Urinary bladder (tissue), 4 donors: ENCODE measurements around the gene SLC23A2. TPM values are rescaled to one million over a fixed set of nuclear protein-coding genes. Genes with fewer than 3 reads are reported as not detected.
"Not testable (repeated sequence)": the region's sequence is repeated elsewhere in the genome, so short reads cannot be mapped to it uniquely, and the experiment has no call there.

ENCODE experiments used
- DNase-seq: peaks from one replicate; pipeline ENCODE4 v3.0.0-alpha.2; 2015; ENCODE audit errors: extremely low spot score
- H3K27ac ChIP-seq: one replicate; pipeline ENCODE4 v1.5.1; 2013; ENCODE audit warnings: low read depth, mild to moderate bottlenecking, moderate library complexity
- H3K36me3 ChIP-seq: one replicate; pipeline ENCODE4 v1.6.1; 2013; ENCODE audit warnings: mild to moderate bottlenecking, moderate library complexity; ENCODE audit not compliant: insufficient read depth
- H3K4me1 ChIP-seq: one replicate; pipeline ENCODE4 v1.6.1; 2013; ENCODE audit warnings: mild to moderate bottlenecking, moderate library complexity; ENCODE audit not compliant: insufficient read depth
- H3K4me3 ChIP-seq: one replicate; pipeline ENCODE4 v1.5.1; 2013; ENCODE audit warnings: low read depth, low read length
- WGBS: extraction: QIAGEN DNeasy Blood & Tissue Kit; methylation state at CpG from one replicate; pipeline ENCODE4 v1.1.7; 2013; 5-methylcytosine and 5-hydroxymethylcytosine counted together
- polyA plus RNA-seq: library from polyadenylated mRNA; stranded (reverse); fragments of 200-250 nt; gene quantifications from one replicate; pipeline ENCODE4 v1.2.3, GENCODE V29; 2013
- total RNA-seq: library from RNA; depleted of rRNA; stranded (reverse); fragments of >200 nt; gene quantifications from one replicate; pipeline ENCODE4 v1.2.3, GENCODE V29; 2014
- donor health status: healthy with polysubstance abuse.
- donor health status: healthy.

SLC23A2 gene
- 22.7 TPM for total RNA-seq
- 17.5 TPM for polyA plus RNA-seq

DNA sequence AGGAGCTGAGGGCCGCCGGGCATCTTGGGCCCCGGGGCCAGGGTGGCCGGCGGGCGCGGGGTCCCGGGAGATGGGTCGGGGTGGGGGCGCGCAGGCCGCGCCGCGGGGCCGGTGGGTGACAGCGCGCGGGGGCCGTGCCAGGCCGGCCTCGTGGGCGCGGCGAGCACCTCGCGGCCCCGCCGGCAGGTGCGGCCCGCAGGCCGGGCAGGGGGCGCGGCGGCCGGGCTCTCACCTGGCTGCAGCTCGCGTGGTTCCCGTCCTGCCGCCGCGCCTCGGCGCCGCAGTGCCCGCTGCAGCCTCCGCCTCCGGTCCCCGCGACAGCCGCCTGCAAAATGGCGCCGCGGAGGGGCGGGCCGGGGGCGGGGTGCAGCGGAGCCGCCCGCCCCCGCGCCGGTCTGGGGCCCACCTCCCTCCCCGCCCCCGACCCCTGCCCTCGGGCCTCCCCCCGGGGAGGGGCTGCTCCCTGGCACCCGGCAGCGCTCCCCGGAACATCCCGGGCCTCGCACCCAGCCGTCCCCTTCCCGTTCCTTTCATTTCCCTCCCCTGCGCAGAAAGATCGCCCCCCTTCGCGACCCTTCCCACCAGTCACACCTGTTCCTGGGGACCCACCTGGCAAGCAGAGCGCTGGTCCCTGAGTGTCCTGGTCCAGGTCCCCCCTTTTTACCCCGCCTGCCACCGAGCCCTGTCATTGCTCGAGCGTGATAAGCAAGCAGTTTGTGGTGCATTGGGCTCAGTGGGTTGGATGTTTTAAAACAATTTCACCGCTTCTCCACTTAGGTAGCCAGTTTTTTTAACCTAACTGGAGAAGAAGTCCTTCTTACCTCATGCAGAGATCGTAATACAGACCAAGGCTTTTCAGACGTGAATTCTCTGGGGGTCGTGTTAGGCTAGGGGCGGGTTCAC lies at the start of gene SLC23A2:
Gene SLC23A2 (minus strand): TSS at position 337 of the 903 bp plus-strand sequence. CDS start 68,948 bp downstream, outside the sequence.
- Histone ChIP-seq H3K36me3 (no peaks in the 10 kb centered on the region), H3K4me1 (peaks cover 4% of the 10 kb centered on the region), H3K4me3 (peak within 1 kb of the TSS; percentile 99), H3K27ac (peak within 1 kb of the TSS; percentile 70)
- WGBS = 2% methylated on average over 86 of the region's 88 CpGs
- no peak for DNase-seq

DNA sequence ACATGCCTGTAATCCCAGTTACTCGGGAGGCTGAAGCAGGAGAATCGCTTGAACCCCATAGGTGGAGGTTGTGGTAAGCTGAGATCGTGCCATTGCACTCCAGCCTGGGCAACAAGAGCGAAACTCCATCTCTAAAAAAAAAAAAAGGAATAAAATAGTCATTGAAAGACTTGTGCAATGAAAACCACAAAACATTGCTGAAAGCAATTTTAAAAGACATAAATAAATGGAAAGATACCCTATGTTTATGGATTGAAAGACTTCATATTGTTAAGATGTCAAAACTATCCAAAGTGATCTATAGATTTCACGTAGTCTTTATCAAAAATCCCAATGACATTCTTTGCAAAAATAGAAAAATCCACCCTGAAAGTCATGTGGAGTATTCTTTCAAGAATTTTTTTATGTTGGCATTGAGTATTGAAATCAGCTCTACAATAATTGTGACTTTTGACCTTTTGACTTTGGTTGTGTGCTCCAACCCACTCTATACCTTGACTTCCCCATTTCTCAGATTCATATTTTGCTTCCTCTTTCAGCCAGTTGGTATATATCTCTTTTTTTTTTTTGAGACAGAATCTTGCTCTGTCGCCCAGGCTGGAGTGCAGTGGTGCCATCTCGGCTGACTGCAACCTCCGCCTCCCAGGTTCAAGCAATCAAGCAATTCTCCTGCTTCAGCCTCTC lies 45.5 kb upstream of the SLC23A2 start:
- Histone ChIP-seq H3K4me3 (no peak overlapping the region), H3K27ac (no peak overlapping the region), H3K36me3 (no peaks in the 10 kb centered on the region), H3K4me1 (no peaks in the 10 kb centered on the region)
- WGBS = 85% methylated on average over 8 of the region's 8 CpGs
- DNase-seq = no peak

DNA sequence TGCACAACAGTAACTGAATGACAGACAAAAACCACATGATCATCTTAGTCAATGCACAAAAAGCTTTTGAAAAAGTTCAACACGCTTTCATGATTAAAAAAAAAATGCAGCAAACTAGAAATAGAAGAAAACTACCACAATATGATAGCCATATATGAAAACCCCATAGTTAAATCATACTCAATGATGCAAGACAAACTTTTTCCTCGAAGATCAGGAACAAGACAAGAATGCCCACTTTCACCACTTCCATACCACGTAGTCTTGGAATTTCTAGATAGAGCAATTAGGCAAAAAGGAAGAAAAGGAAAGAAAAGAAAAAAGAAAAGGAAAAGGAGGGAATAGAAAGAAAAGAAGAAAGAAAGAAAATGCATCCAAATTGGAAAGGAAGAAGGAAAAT lies 44.6 kb upstream of the SLC23A2 start:
- 81% methylated on average over 3 of the region's 3 CpGs for WGBS
- H3K36me3 ChIP-seq = no peaks in the 10 kb centered on the region
- H3K27ac ChIP-seq = no peak overlapping the region
- no peak overlapping the region for H3K4me3 ChIP-seq
- no peak for DNase-seq
- H3K4me1 ChIP-seq = peaks cover 2% of the 10 kb centered on the region

DNA sequence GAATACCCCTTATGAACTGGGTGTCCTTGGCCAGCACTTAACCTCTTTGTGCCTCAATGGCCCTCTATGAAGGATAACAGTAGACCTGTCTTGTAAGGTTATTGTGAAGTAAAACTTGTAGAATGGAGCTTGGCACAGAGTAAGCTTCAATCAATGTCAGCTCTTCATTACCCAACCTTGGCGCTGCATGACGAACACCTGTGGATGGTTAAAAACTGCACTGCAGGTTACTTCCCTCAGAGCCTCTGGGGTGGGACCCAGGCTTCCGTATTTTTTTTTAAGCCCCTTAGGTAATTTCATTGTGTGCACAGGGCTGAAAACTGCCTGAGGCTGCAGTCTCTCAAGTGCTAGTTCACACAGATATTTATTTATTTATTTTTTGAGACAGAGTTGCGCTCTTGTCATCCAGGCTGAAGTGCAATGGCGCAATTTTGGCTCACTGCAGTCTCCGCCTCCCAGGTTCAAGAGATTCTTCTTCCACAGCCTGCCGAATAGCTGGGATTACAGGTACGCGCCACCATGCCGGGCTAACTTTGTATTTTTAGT lies 42.8 kb upstream of the SLC23A2 start:
- H3K4me3 ChIP-seq = no peak overlapping the region
- peaks cover 2% of the 10 kb centered on the region for H3K4me1 ChIP-seq
- no peaks in the 10 kb centered on the region for H3K36me3 ChIP-seq
- DNase-seq = no peak
- 95% methylated on average over 10 of the region's 10 CpGs for WGBS
- no peak overlapping the region for H3K27ac ChIP-seq

DNA sequence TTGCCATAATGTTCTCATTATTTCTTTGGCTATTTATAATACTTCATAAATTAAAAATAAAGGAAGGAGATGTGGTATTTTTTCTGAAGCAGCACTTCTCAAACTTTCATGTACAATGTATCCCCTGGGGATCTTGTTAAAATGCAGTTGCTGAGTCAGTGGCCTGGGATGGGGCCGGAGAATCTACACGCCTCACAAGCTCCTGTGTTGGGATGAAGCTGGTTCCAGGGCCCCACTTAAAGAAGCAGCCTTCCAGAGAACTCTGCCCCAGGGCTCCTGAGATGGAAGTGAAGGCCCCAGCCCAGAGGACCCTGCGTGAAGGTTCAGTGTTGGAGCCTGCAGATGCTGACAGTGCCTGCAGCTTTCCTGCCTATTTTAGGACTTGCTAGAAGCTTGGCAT lies 40.1 kb upstream of the SLC23A2 start:
- Histone ChIP-seq H3K4me1 (peaks cover 2% of the 10 kb centered on the region), H3K4me3 (no peak overlapping the region), H3K27ac (no peak overlapping the region), H3K36me3 (no peaks in the 10 kb centered on the region)
- DNase-seq = no peak
- WGBS = 38% methylated on average over 3 of the region's 3 CpGs

DNA sequence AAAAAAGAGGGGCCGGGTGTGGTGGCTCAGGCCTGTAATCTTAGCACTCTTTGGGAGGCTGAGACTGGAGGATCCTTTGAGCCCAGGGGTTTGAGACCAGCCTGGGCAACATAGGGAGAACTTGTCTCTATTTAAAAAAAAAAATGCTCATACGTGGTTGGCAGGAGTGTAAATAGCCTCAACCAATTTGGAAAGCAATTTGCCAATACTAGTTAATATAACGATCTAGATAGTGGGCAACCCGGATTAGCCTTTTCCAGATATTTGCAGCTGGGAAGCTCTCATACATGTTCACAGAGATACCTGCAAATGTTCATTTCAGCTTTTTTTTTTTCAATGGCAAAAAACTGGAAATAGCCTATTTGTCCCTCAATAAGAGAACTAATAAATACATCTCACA lies 39.0 kb upstream of the SLC23A2 start:
- DNase-seq = no peak
- 87% methylated on average over 4 of the region's 4 CpGs for WGBS
- H3K36me3 ChIP-seq = no peaks in the 10 kb centered on the region
- H3K4me1 ChIP-seq = peaks cover 2% of the 10 kb centered on the region
- no peak overlapping the region for H3K27ac ChIP-seq
- H3K4me3 ChIP-seq = no peak overlapping the region

DNA sequence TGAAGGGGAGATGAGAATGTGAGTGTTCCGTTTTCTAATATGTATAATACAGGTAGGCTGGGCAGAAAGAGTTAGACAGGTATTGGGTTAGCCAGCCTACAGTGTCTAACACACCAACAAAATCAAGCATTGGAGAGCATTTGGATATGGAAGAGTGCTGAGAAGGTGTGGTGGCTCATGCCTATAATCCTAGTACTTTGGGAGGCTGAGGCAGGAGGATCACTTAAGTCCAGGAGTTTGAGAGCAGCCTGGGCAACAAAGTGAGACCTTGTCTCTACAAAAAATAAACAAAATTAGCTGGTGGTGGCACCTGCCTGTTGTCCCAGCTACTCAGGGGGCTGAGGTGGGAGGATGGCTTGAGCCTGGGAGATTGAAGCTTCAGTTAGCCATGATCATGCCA lies 38.6 kb upstream of the SLC23A2 start:
- whole genome bisulfite sequencing = 93% methylated on average over 1 of the region's 1 CpG
- no peaks in the 10 kb centered on the region for H3K36me3 ChIP-seq
- H3K27ac ChIP-seq = no peak overlapping the region
- no peak overlapping the region for H3K4me3 ChIP-seq
- no peak for DNase-seq
- H3K4me1 ChIP-seq = peaks cover 2% of the 10 kb centered on the region

DNA sequence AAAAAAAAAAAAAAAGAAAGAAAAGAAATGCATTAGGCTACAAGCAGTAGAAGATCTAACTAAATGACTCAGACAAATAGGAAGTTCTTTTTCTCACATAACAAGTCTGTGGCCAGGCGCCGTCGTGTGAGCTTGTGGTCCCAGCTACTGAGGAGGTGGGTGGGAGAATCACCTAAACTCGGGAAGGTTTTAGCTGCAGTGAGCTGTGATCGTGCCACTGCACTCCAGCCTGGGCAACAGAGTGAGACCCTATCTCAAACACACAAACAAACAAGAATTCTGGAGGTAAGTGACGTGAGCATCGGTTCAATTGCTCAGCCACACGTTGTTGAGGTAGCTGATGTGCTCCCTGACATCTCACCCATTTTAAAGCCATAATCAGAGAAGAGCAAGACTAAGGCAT lies 37.9 kb upstream of the SLC23A2 start:
- Histone ChIP-seq H3K27ac (no peak overlapping the region), H3K36me3 (no peaks in the 10 kb centered on the region), H3K4me3 (no peak overlapping the region), H3K4me1 (peaks cover 2% of the 10 kb centered on the region)
- no peak for DNase-seq
- WGBS = 76% methylated on average over 8 of the region's 8 CpGs

DNA sequence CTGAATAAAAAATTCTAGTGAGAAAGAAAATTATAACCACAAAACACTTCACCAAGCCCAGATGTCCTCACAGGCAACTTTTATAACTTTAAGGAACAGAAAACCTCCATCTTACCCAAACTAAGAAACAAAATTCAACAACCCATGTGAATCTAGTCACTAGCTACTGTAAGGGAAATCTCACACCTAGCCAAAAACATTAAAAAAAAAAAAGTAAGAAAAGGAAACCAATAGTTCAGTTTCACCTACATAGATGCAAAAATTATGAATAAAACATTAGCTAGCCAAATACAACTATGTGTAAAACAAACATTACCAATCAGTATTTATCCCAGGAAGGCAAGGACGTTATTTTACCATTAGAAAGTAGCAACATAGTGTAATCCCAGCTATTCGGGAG lies 35.5 kb upstream of the SLC23A2 start:
- no peak for DNase-seq
- peaks cover 2% of the 10 kb centered on the region for H3K4me1 ChIP-seq
- H3K4me3 ChIP-seq = no peak overlapping the region
- WGBS = 73% methylated on average over 2 of the region's 2 CpGs
- H3K27ac ChIP-seq = no peak overlapping the region
- H3K36me3 ChIP-seq = no peaks in the 10 kb centered on the region

DNA sequence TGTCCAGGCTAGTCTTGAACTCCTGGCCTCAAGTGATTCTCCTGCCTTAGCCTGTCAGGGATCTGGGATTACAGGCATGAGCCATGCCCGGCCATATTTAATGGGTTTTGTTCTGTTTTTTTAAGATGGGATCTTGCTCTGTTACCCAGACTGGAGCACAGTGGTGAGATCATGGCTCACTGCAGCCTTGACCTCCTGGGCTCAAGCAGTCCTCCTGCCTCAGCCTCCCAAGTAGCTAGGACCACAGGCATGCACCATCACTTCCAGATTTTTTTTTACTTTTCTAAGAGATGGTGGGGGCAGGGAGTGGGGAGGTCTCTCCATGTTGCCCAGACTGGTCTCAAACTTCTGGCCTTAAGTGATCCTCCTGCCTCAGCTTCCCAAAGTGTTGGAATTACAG lies 34.2 kb upstream of the SLC23A2 start:
- 80% methylated on average over 1 of the region's 1 CpG for WGBS
- H3K36me3 ChIP-seq, H3K4me1 ChIP-seq, DNase-seq, H3K4me3 ChIP-seq, H3K27ac ChIP-seq: not testable (repeated sequence)

DNA sequence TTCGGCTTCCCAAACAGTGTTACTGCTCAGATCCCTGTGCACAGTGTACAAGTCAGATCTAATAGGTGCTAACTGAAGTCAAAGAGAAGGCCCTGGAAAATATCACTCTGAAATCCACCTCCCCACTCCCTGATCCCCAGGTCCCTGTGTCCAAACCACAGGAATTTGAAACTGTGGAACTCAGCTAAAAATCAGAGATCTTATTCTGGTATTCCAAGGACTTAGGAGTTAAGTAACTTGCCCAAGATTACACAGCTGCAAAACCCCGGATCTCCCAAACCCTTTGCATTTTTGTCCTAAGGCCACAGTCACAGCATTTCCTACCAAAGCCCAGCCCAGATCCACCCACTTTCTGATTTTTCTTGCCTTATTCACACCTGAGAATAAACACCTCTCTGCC lies 32.3 kb upstream of the SLC23A2 start:
- no peaks in the 10 kb centered on the region for H3K36me3 ChIP-seq
- H3K4me3 ChIP-seq = no peak overlapping the region
- H3K4me1 ChIP-seq = no peaks in the 10 kb centered on the region
- 46% methylated on average over 2 of the region's 2 CpGs for WGBS
- no peak for DNase-seq
- no peak overlapping the region for H3K27ac ChIP-seq

DNA sequence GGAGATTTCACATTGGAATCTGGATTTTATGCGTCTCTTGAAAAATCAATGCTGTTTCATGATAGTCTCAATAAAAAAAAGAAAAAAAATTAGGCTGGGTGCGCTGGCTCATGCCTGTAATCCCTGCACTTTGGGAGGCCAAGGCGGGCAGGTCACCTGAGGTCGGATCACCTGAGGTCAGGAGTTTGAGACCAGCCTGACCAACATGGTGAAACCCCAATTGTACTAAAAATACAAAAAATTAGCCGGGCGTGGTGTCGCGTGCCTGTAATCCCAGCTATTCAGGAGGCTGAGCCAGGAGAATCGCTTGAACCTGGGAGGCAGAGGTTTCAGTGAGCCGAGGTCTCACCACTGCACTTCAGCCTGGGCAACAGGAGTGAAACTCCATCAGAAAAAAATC lies 30.4 kb upstream of the SLC23A2 start:
- not testable (repeated sequence) for DNase-seq, H3K4me1 ChIP-seq, H3K4me3 ChIP-seq, H3K36me3 ChIP-seq, H3K27ac ChIP-seq
- 94% methylated on average over 10 of the region's 10 CpGs for WGBS

DNA sequence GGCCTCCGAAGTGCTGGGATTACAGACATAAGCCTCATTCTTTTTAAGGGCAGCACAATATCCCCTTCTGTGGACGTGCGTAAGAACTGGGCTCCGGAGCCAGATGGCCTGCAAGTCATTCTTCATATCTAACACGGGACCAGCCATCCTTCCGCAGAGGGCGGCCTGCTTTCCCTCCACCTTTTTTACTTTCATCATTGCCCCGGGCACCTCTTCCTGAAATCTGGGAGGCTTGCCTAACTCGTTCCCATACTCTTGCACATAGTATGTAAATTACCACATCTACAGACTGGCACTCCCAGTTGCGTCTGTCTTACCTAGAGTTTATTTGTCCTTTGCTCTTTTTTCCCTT lies 29.9 kb upstream of the SLC23A2 start:
- H3K36me3 ChIP-seq = no peaks in the 10 kb centered on the region
- no peaks in the 10 kb centered on the region for H3K4me1 ChIP-seq
- whole genome bisulfite sequencing = 84% methylated on average over 10 of the region's 10 CpGs
- H3K27ac ChIP-seq = no peak overlapping the region
- H3K4me3 ChIP-seq = no peak overlapping the region
- no peak for DNase-seq
